SKM-1 treated with dmso at 0.1 percent for 144 hours (cell line): ENCODE data around the gene PCDH9.
A peak's percentile ranks its signal among the peaks of the same experiment; 100 is the strongest.

Source experiments
- DNase-seq: peaks from one replicate; lab custom pipeline; 2025; ENCODE audit not compliant: unreplicated experiment; lab: John Stamatoyannopoulos, UW

The PCDH9 gene

GRCh38 chr13:67229481-67230403 is at the start of gene PCDH9:
Gene PCDH9 (minus strand): TSS chr13:67230336. CDS start chr13:67228440, 1,896 bp downstream.
- DNase-seq: no peak

- DNase-seq: no peak
These were observed 48.1 kb upstream of the PCDH9 start for GRCh38 chr13:67278235-67278634.

- no peak for DNase-seq
These were observed 47.4 kb upstream of the PCDH9 start for GRCh38 chr13:67277581-67277980.

DNA sequence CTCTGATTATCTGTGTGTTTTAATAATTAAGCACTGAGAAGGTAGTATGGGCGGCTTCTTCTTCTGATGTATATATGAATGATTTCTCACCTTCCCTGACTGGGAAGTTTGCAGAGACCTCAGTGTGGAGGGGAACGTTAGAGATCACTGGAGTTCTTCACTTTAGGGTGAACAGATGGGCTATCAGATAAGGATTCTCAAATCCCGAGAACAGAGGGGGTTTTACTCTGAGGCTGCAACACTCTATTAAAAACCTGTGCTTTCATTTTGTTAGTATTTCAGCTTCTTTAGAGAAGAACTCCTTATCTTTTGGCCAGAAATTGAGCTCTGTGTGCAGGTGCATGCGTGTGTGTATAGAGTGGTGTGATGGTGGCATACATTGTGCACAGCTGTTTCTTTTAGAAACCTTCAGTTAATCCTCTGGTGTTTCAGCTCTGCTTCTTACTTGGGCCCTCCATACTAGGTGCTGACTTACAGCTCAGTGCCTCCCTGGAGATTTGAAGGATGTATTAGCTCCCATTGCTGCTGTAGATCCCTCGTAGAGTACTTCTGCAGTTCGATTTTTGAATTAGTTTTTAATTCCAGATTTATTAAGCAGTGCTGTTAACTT is 45.3 kb upstream of the PCDH9 start:
- DNase-seq: no peak

- no peak for DNase-seq
These were observed 42.9 kb upstream of the PCDH9 start for GRCh38 chr13:67273001-67273400.

- DNase-seq: no peak
These were observed 37.0 kb upstream of the PCDH9 start for GRCh38 chr13:67267136-67267535.

DNA sequence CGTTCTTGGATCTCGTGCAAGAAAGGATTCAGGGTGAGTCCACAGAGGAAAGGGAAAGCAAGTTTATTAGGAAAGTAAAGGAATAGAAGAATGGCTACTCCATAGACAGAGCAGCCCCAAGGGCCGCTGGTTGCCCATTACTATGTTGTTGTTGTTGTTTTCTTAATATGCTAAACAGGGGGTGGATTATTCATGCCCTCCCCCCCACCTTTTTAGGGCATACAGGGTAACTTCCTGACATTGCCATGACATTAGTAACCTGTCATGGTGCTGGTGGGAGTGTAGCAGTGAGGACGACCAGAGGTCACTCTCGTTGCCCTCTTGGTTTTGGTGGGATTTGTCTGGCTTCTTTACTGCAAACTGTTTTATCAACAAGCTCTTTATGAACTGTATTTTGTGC is 29.1 kb upstream of the PCDH9 start:
- DNase-seq: no peak

DNA sequence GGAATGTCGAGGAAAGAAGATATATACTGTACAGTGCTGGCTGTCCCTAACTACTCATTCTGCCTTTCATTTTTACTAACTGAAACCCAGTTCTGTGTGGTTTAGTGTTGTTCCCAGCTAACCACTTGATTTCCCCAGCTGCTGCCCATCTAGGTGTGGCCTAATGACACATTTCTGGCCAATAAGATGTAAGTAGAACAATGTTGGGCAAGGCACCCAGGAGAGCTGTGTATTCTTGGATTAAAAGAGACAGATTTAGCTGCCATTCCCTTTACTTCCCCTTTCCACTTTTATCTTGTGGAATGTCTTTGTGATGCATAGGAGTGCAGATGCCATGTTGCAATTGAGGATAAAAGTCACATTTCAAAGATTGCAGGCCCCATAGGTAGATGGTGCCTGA is 28.3 kb upstream of the PCDH9 start:
- DNase-seq: no peak

DNA sequence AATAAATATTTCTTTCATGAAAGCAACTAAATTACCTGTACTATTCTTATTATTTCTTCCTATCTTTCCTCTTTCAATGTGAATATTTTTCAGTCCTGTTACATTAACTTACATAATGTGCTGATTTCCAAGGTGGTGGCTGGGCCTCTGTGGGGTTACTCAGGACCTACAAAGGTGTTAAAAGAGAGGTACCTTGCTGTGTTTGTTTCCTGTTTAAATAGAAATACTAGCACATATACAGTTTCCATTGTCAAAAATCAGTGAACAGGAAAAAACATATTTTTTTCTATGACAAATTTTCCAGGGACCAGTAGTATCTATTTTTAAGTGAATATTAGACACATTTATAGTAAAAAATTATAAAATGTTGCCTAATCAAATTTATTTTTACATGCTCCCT is 8.7 kb upstream of the PCDH9 start:
- no peak for DNase-seq

DNA sequence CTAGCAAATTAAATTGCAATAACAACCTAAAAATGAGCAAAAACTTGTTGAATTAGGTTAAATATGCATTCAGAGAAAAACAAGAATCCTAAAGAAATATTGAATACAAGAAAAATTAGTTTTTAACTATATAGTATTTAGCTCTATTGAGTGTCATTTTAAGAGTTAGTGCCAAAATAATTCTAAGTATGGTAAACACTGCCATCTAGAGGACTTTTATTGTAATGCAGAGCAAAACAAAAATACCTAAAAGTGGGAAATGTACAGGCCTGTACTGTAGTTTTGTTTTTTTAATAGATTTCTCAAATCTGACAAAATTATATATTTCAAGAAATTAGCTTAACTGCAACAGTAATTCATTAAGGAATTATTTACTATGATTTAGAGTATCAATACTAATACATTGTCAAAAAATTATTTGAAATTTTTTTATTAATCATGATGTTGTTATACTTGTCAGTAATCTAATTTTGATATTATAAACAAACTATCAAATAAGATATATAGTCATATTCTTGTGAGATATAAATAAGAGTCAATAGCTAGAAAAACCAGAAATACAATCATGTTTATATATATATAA is 8.2 kb upstream of the PCDH9 start:
- peak; percentile 10 for DNase-seq

- no peak for DNase-seq
These were observed 5.1 kb upstream of the PCDH9 start for GRCh38 chr13:67235265-67235664.

DNA sequence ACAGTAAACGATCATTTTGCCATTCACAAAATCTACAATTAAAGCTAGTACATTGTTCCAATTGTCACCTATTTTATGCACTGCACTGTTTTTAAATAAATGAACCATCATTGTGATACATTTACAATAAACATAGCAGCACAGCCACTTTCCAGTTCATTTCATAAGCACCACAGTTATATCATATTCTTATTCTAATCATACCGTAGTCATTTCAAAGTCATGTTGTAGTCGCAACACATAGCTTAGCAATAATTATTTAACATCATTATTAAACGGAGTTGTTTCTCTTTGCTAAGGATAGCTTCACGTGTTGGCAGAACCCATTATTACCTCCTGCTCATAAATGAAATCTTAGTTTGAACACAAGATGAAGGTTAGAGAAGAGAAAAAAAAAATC is 2.2 kb upstream of the PCDH9 start:
- DNase-seq: no peak

DNA sequence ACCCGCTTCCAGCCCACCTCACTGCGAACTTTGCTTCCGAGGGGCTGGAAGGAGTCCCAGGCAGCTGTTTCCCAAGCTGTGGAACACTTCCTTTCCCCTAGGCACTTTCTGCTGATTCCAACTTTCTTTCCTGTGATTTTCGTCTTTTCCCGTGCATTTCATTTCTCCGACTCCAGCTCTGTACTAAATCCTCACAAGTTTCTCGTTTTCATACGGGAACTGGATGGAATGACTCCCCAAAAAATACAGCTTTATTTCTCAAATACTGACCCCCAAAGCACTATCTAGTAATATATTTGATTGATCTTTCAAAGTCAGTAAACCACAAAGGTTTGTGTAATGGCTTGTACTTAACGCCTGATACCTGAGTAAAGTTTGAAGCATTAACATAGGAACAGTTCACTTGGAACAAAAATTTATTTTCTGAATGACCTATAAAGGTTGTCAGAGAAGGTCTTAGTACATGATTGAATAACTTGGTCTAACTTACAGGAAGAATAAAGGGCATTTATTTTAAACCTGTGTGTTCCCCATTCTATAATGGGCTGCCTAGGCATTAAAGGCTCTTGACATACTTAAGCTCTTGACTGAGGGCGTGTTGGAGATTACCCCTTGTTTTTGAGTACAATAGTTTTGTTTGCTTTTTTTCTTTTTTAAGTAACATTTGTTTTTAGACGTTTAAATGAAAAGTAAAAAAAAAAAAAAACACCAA is 1.3 kb upstream of the PCDH9 start:
- no peak for DNase-seq

- peak; percentile 80 for DNase-seq
These were observed 510 bp upstream of the PCDH9 start for GRCh38 chr13:67230404-67231288.

DNA sequence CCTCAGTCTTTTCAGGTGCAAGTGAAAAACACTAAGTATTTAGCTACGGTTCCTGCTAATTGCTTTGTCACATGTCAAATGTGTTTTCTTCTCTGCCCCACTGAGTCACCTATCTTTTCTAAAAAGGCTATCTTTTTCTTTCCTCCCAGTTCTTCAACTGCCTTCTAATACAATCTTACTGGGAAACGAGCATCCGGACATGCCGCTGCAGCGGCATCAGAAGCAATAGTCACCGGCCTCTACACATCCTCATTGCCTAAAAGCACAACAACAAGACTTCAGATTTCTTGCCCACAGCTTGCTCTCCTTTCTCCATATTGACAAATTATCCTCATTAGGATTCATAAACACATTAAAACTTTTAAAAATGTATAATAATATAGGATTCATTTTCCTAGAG is 1.2 kb downstream of the PCDH9 start:
- no peak for DNase-seq

DNA sequence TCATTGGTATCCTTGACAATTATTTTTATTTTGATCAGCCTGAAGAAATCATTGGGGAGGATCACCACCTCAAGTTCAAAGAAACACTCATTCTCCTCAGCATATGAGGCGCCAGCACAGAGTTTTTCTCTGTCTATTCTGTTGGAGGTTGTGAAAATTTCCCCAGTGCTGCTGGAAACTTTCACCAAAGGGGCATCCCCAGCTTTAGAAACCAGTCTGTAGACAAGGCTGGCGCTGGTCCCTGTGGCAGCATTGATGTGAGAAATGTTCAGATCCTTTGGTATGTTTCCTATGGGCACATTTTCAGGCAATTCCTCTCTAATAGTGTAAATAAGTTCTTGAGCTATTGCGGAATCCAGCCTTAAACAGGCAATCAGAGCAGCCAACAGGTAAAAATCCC is 2.1 kb downstream of the PCDH9 start:
- DNase-seq: no peak

GRCh38 chr13:67227131-67227983 is 2.8 kb downstream of the PCDH9 start:
- no peak for DNase-seq

GRCh38 chr13:67226696-67227095 is 3.4 kb downstream of the PCDH9 start:
- DNase-seq: no peak
